ENCODE results near the gene PIK3C2B.

DNA sequence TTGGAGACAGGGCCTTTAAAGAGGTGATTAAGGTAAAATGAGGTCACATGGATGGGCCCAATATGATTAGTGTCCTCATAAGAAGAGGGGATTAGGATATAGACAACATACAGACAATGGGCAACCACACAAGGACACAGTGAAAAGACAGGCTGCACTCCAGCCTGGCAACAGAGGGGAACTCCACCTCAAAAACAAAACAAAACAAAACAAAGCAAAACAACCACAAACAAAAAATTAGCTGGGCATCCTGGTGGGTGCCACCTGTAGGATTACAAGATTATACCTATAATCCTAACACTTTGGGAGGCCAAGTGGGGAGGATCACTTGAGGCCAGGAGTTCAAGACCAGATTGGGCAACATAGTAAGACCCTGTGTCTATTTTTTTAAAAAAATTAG, 16.8 kb upstream of the PIK3C2B start:
- TF ChIP-seq CTCF (IDR thresholded peaks at IDR 0.05), result no peak
- TF ChIP-seq POLR2AphosphoS5 (IDR thresholded peaks at IDR 0.05), result no peak
- TF ChIP-seq POLR2A (IDR thresholded peaks at IDR 0.05), result no peak
